MM.1S (cell line): Measurements from ENCODE around the gene CNTNAP2.

Experiments
- DNase-seq: peaks from one replicate; pipeline ENCODE4 v3.0.0-alpha.2; 2015
- H2AFZ ChIP-seq: fragments of 300-600 bp; sonication (generic); 2 replicates; pipeline ENCODE4 v1.6.0; 2016; ENCODE audit warnings: antibody characterized with exemption, low read length
- H3F3A ChIP-seq: fragments of 300-600 bp; sonication (generic); 2 replicates; pipeline ENCODE4 v1.6.1; 2016; ENCODE audit warnings: mild to moderate bottlenecking, antibody characterized with exemption, low read length, moderate library complexity, mixed read lengths; ENCODE audit not compliant: insufficient read depth
- H3K27ac ChIP-seq: fragments of 300-600 bp; sonication (generic); 2 replicates; pipeline ENCODE4 v1.5.1; 2016; ENCODE audit warnings: mild to moderate bottlenecking, low read length
- H3K27me3 ChIP-seq: fragments of 300-600 bp; sonication (generic); replicated peaks from 2 replicates; pipeline ENCODE4 v1.6.0; 2016; ENCODE audit warnings: low read length; ENCODE audit not compliant: insufficient read depth
- H3K36me3 ChIP-seq: fragments of 300-600 bp; sonication (generic); replicated peaks from 2 replicates; pipeline ENCODE4 v1.6.1; 2016; ENCODE audit warnings: mild to moderate bottlenecking, low read length, mixed read lengths; ENCODE audit not compliant: insufficient read depth
- H3K4me1 ChIP-seq: fragments of 300-600 bp; sonication (generic); 2 replicates; pipeline ENCODE4 v1.6.1; 2016; ENCODE audit warnings: low read length, mixed read lengths
- H3K4me2 ChIP-seq: fragments of 300-600 bp; sonication (generic); 2 replicates; pipeline ENCODE4 v1.6.0; 2016; ENCODE audit warnings: low read depth, low read length
- H3K4me3 ChIP-seq: fragments of 300-600 bp; sonication (generic); 2 replicates; pipeline ENCODE4 v1.5.1; 2016; ENCODE audit warnings: low read length, mixed read lengths
- H3K79me2 ChIP-seq: fragments of 300-600 bp; sonication (generic); 2 replicates; pipeline ENCODE4 v1.6.1; 2016; ENCODE audit warnings: mixed run types, low read length, mixed read lengths
- H3K9ac ChIP-seq: fragments of 300-600 bp; sonication (generic); 2 replicates; pipeline ENCODE4 v1.6.1; 2016; ENCODE audit warnings: low read length, mixed read lengths
- H3K9me2 ChIP-seq: fragments of 300-600 bp; sonication (generic); replicated peaks from 2 replicates; pipeline ENCODE4 v1.6.1; 2016; ENCODE audit warnings: mild to moderate bottlenecking, low read length, mixed read lengths; ENCODE audit not compliant: insufficient read depth
- H3K9me3 ChIP-seq: fragments of 300-600 bp; sonication (generic); replicated peaks from 2 replicates; pipeline ENCODE4 v1.6.1; 2016; ENCODE audit warnings: mild to moderate bottlenecking, low read length, mixed read lengths; ENCODE audit not compliant: insufficient read depth
- H4K20me1 ChIP-seq: fragments of 300-600 bp; sonication (generic); 2 replicates; pipeline ENCODE4 v1.6.1; 2016; ENCODE audit warnings: mild to moderate bottlenecking, low read length, moderate library complexity, mixed read lengths; ENCODE audit not compliant: insufficient read depth
- EZH2 ChIP-seq: fragments of 300-600 bp; sonication (generic); optimal IDR thresholded peaks from 2 replicates; pipeline ENCODE3; 2017; ENCODE audit warnings: low read depth, mild to moderate bottlenecking, antibody characterized with exemption, low read length, mixed read lengths
- EZH2phosphoT487 ChIP-seq: fragments of 300-600 bp; sonication (generic); IDR thresholded peaks from 2 replicates; pipeline ENCODE4 v1.6.1; 2018; ENCODE audit warnings: antibody characterized with exemption, low read length
- TF ChIP-seq, protein P1 (sequence below): fragments of 300-600 bp; sonication (generic); IDR thresholded peaks from 2 replicates; pipeline ENCODE4 v1.5.1; 2016; ENCODE audit warnings: antibody characterized with exemption, low read length, mixed read lengths

The CNTNAP2 gene

DNA sequence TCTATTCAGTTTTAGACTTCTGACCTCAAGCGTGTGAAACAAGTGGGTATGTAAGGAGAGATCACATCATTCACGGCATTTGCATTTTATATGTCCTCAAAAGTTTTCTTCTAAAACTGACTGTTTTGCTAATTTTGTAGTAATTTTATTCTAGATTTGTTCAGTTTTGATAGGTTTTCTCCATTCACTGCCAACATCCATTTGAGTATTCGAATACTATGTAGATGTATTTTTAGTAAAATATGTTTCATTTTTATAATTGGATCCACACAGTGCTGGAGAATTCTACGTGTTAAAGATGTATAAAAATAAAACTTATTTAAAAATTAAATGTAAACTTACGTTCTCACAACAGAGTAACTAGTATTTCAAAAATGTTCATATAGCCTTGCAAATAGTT is 503.0 kb downstream of the CNTNAP2 start:
- TF ChIP-seq EZH2, result no peak
- TF ChIP-seq EZH2phosphoT487, result no peak
- Histone ChIP-seq H3K79me2 (no peaks in the 10 kb centered on the region), H3K36me3 (no peaks in the 10 kb centered on the region), H3K4me3 (no peak overlapping the region), H3K27me3 (no peaks in the 10 kb centered on the region), H3K9me2 (no peaks in the 10 kb centered on the region), H3K4me2 (no peak overlapping the region), H3K9ac (no peak overlapping the region), H4K20me1 (no peaks in the 10 kb centered on the region), H2AFZ (no peak overlapping the region), H3F3A (no peaks in the 10 kb centered on the region), H3K4me1 (no peaks in the 10 kb centered on the region), H3K9me3 (no peaks in the 10 kb centered on the region), H3K27ac (no peak overlapping the region)
- DNase-seq, result no peak

DNA sequence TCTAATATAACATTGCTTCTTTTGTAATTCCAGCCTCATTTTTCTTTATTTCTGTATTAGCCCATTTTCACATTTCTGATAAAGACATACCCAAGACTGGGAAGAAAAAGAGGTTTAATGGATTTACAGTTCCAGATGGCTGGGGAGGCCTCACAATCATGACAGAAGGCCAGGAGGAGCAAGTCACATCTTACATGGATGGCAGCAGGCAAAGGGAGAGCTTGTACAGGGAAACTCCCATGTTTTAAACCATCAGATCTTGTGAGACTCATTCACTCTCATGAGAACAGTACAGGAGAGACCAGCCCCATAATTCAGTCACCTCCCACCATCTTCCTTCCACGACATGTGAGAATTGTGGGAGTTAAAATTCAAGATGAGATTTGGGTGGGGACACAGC is 510.3 kb downstream of the CNTNAP2 start:
- Histone ChIP-seq H3F3A (no peaks in the 10 kb centered on the region), H2AFZ (no peak overlapping the region), H3K27ac (no peak overlapping the region), H3K4me2 (no peak overlapping the region), H3K36me3 (no peaks in the 10 kb centered on the region), H3K27me3 (no peaks in the 10 kb centered on the region), H3K4me3 (no peak overlapping the region), H4K20me1 (no peaks in the 10 kb centered on the region), H3K4me1 (no peaks in the 10 kb centered on the region), H3K9me2 (no peaks in the 10 kb centered on the region), H3K9me3 (no peaks in the 10 kb centered on the region), H3K9ac (no peak overlapping the region), H3K79me2 (no peaks in the 10 kb centered on the region)
- DNase-seq, result no peak
- TF ChIP-seq EZH2 (no peak), EZH2phosphoT487 (no peak)
- TF ChIP-seq, protein P1, sequence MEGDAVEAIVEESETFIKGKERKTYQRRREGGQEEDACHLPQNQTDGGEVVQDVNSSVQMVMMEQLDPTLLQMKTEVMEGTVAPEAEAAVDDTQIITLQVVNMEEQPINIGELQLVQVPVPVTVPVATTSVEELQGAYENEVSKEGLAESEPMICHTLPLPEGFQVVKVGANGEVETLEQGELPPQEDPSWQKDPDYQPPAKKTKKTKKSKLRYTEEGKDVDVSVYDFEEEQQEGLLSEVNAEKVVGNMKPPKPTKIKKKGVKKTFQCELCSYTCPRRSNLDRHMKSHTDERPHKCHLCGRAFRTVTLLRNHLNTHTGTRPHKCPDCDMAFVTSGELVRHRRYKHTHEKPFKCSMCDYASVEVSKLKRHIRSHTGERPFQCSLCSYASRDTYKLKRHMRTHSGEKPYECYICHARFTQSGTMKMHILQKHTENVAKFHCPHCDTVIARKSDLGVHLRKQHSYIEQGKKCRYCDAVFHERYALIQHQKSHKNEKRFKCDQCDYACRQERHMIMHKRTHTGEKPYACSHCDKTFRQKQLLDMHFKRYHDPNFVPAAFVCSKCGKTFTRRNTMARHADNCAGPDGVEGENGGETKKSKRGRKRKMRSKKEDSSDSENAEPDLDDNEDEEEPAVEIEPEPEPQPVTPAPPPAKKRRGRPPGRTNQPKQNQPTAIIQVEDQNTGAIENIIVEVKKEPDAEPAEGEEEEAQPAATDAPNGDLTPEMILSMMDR, result no peak

DNA sequence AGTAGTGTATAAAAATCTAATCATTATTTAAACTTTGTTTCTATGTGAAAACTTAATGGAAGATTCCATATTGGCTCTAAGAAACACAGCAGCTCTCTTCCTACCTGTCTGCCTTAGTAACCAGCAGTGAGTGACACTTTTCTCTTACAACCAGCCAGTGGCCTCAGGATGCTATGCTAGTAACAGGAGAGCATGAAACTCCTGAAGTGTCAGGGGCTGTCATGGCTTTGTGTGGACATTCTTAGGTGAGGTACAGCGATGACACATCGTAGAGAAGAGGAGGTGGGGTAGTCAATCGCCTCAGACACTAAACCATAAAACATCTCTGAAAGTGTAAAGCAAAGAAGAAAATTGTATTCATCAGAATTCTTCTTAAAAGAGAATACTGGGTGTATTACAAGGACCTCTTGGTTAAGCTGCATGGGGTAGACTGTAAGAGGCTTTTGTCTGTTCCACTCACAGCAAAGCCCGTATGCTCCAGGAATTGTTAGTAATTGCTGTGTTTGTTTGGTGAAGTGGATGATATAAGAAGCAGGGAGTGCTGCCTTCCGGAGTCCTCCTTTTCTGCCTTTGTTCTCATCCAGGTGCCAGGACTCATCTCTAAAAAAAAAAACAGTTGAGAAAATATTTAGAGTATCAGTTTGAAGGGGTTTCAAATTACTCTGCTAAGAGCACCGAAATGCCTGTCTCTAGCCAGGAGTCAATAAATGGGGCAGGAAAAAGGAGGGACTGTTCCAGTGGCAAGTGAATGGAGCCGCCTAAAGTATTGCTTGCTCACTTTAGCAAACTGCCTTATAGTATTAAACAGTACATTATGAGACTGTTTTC is 518.8 kb downstream of the CNTNAP2 start:
- Histone ChIP-seq H3K9ac (no peak overlapping the region), H3K27me3 (no peaks in the 10 kb centered on the region), H3K4me1 (no peaks in the 10 kb centered on the region), H3F3A (no peaks in the 10 kb centered on the region), H2AFZ (no peak overlapping the region), H3K4me2 (no peak overlapping the region), H3K36me3 (no peaks in the 10 kb centered on the region), H3K27ac (no peak overlapping the region), H3K4me3 (no peak overlapping the region), H4K20me1 (no peaks in the 10 kb centered on the region), H3K9me3 (no peaks in the 10 kb centered on the region), H3K79me2 (no peaks in the 10 kb centered on the region), H3K9me2 (no peaks in the 10 kb centered on the region)
- no peak for TF ChIP-seq EZH2phosphoT487
- no peak for TF ChIP-seq EZH2
- TF ChIP-seq, protein P1, result no peak
- DNase-seq, result no peak

DNA sequence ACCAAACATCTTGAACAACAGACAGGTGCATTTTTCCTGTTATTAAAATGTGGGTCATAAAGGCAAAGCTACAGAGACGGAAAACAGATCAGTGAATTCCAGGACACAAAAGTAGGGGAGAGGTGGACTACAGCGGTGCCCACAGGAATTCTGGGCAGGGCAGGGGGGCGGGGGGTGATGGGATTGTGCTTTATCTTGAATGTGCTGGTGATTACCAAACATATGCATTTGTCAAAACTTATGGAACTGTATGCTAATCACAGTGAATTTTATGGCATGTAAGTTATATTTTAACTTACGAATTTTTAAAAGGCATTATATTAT is 519.4 kb downstream of the CNTNAP2 start:
- Histone ChIP-seq H3K4me1 (no peaks in the 10 kb centered on the region), H3K9me3 (no peaks in the 10 kb centered on the region), H3K4me3 (no peak overlapping the region), H2AFZ (no peak overlapping the region), H3K79me2 (no peaks in the 10 kb centered on the region), H3K9me2 (no peaks in the 10 kb centered on the region), H3K9ac (no peak overlapping the region), H3K27me3 (no peaks in the 10 kb centered on the region), H4K20me1 (no peaks in the 10 kb centered on the region), H3K27ac (no peak overlapping the region), H3F3A (no peaks in the 10 kb centered on the region), H3K4me2 (no peak overlapping the region), H3K36me3 (no peaks in the 10 kb centered on the region)
- TF ChIP-seq EZH2phosphoT487 (no peak), EZH2 (no peak)
- TF ChIP-seq, protein P1, result no peak
- no peak for DNase-seq
